Endothelial cell (in vitro differentiated cells): ENCODE results near the gene TCP11. TPM values are rescaled to one million over a fixed set of nuclear protein-coding genes. Genes with fewer than 3 reads are reported as not detected.

Experiments used
- DNase-seq: peaks from one replicate; pipeline ENCODE4 v3.0.0; 2021; ENCODE audit warnings: low spot score
- H3K27ac Mint-ChIP-seq: one replicate; pipeline ENCODE4 v1.8.0; 2021; ENCODE audit warnings: mixed read lengths, inconsistent platforms; ENCODE audit not compliant: unreplicated experiment
- H3K27me3 Mint-ChIP-seq: one replicate; pipeline ENCODE4 v1.8.0; 2021; ENCODE audit warnings: mild to moderate bottlenecking, moderate library complexity, mixed read lengths, inconsistent platforms; ENCODE audit not compliant: unreplicated experiment
- H3K36me3 Mint-ChIP-seq: one replicate; pipeline ENCODE4 v1.8.0; 2021; ENCODE audit warnings: mild to moderate bottlenecking, low read depth, mixed read lengths, inconsistent platforms; ENCODE audit not compliant: unreplicated experiment
- H3K4me1 Mint-ChIP-seq: one replicate; pipeline ENCODE4 v1.8.0; 2021; ENCODE audit warnings: mild to moderate bottlenecking, mixed read lengths, inconsistent platforms; ENCODE audit not compliant: unreplicated experiment
- H3K4me3 Mint-ChIP-seq: one replicate; pipeline ENCODE4 v1.8.0; 2021; ENCODE audit warnings: mild to moderate bottlenecking, mixed read lengths, inconsistent platforms; ENCODE audit not compliant: unreplicated experiment
- H3K9me3 Mint-ChIP-seq: one replicate; pipeline ENCODE4 v1.8.0; 2021; ENCODE audit warnings: mixed read lengths, inconsistent platforms; ENCODE audit not compliant: unreplicated experiment
- CTCF ChIP-seq: fragments of 200-600 bp; sonication (generic); IDR thresholded peaks from one replicate; pipeline ENCODE4 v1.5.0; 2021; ENCODE audit warnings: antibody characterized with exemption; ENCODE audit not compliant: unreplicated experiment
- total RNA-seq: library from RNA; stranded (reverse); fragmentation: NEBNext Ultra II Directional; extraction: Animal tissue kit (Norgen Biotek cat#: 25700); gene quantifications from one replicate; pipeline ENCODE4 v1.2.1, GENCODE V29; 2021; ENCODE audit not compliant: unreplicated experiment

TCP11 gene
- total RNA-seq, 1 donor from 2014 or later = 0.18 TPM

DNA sequence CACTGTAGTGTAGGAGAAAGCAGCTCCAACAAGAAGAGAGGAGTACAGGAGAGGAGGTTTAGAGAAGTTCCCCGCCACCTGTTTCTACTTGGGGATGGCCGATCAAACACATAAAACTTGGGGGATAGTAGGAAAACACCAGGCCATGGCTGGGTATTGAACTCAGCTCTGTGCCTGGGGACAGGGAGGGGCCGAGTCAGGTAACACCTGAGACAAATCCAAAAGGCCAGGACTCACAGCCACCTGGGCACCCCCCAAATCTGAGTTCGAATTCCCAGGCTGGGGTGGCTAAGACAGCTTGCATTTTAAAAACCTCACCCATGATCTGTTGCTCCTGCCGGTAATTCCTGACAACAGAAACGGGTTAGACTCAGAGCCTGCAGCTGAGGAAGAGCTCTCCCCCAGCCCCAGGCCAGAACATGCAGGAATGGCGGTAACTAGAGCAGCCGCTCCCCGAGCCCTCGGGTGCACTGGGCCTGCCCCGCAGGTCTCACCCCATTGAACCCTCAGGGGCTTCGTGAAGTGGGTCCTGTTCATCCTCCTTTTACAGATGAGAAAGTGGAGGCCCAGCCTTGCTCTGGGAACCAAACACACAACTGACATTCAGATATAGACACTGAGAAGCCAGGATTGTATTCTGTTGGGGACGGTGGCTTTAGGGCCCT is 61.0 kb downstream of the TCP11 start:
- Mint-ChIP-seq H3K27me3 (peaks cover 6% of the 10 kb centered on the region), H3K27ac (peak overlapping the region; percentile 18), H3K9me3 (no peaks in the 10 kb centered on the region), H3K4me1 (peaks cover 9% of the 10 kb centered on the region), H3K4me3 (no peak overlapping the region), H3K36me3 (peaks cover 14% of the 10 kb centered on the region)
- no peak for TF ChIP-seq CTCF
- DNase-seq = no peak

DNA sequence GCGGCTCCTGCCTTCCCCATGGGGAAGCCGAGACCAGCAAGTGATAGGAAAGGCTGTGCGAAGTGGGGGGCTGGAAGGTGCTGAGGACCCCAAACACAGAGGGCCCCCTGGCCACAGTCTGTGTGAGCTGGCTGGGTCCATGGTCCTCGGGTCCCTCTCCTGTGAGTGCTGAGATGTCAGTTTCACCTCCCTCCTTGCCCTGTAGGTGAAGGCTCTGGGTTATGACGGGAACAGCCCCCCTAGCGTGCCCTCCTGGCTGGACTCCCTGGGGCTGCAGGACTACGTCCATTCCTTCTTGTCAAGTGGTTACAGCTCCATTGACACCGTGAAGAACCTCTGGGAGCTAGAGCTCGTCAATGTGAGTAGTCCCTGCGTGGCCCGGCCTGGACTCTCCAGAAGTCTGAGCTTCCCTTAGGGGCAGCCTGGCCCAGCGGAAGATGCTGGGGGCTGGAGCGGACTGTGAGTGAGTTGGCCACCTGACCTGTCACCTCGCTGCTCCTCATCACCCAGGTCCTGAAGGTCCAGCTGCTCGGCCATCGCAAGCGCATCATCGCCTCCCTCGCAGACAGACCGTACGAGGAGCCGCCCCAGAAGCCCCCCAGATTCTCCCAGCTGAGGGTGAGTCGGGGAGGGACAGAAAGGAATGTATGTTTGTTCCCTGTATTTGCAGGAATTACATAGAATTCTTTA is 61.7 kb downstream of the TCP11 start:
- Mint-ChIP-seq H3K4me1 (peaks cover 9% of the 10 kb centered on the region), H3K9me3 (no peaks in the 10 kb centered on the region), H3K36me3 (peaks cover 14% of the 10 kb centered on the region), H3K27me3 (peaks cover 5% of the 10 kb centered on the region), H3K4me3 (no peak overlapping the region), H3K27ac (peak overlapping the region; percentile 18)
- no peak for DNase-seq
- TF ChIP-seq CTCF = no peak

DNA sequence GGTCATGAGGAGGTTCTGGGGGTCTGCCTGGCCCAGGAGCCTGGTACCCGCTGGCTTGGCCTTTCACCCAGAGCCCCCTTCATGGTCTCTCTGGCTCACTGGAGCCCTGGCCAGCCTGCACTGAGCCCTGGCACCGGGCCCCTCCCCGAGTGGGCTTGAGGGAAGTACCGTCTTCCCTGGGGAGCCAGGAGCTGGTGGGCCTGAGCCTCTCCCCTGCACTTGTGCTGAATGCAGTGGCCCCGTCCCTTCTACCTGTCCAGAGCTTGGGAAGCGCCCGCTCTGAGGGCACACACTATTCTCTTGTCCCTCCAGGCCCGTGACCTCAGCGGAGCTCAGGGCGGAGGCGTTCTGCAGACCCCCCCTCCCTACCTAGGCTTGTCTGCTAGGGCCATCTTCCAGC is 62.2 kb downstream of the TCP11 start:
- no peak for TF ChIP-seq CTCF
- no peaks in the 10 kb centered on the region for H3K9me3 Mint-ChIP-seq
- no peak overlapping the region for H3K4me3 Mint-ChIP-seq
- H3K27me3 Mint-ChIP-seq = peaks cover 5% of the 10 kb centered on the region
- H3K27ac Mint-ChIP-seq = no peak overlapping the region
- peaks cover 17% of the 10 kb centered on the region for H3K36me3 Mint-ChIP-seq
- H3K4me1 Mint-ChIP-seq = peaks cover 9% of the 10 kb centered on the region
- no peak for DNase-seq

- Mint-ChIP-seq H3K4me1 (peaks cover 9% of the 10 kb centered on the region), H3K4me3 (no peak overlapping the region), H3K9me3 (no peaks in the 10 kb centered on the region), H3K27me3 (peaks cover 5% of the 10 kb centered on the region), H3K27ac (no peak overlapping the region), H3K36me3 (peaks cover 18% of the 10 kb centered on the region)
- no peak for DNase-seq
- TF ChIP-seq CTCF = no peak
Observed at GRCh38 chr6:35078226-35078850, 62.8 kb downstream of the TCP11 start.

- Mint-ChIP-seq H3K4me3 (no peak overlapping the region), H3K9me3 (no peaks in the 10 kb centered on the region), H3K27me3 (peaks cover 5% of the 10 kb centered on the region), H3K27ac (no peak overlapping the region), H3K36me3 (peaks cover 18% of the 10 kb centered on the region), H3K4me1 (peaks cover 9% of the 10 kb centered on the region)
- no peak for TF ChIP-seq CTCF
- DNase-seq = no peak
Observed at GRCh38 chr6:35077713-35078105, 63.4 kb downstream of the TCP11 start.
